H1 (cell line): ENCODE measurements around the gene ITGB7. TPM values are rescaled to one million over a fixed set of nuclear protein-coding genes. Genes with fewer than 3 reads are reported as not detected.

ENCODE experiments used
- ASH2L ChIP-seq: fragments of 200-600, 300-600 bp; sonication (generic); IDR thresholded peaks from one replicate; pipeline ENCODE4 v1.7.1; 2017; ENCODE audit warnings: low read length
- BCL11A ChIP-seq, 2 experiments: IDR thresholded peaks; one replicate each; pipeline ENCODE4 v1.6.1; 2011; ENCODE audit warnings: low read depth in 2 of 2, low read length in 2 of 2, mild to moderate bottlenecking in 2 of 2
- CBX5 ChIP-seq: fragments of 300-800, 300-1000 bp; sonication (generic); IDR thresholded peaks from 2 replicates; pipeline ENCODE4 v1.7.1; 2016; ENCODE audit warnings: antibody characterized with exemption, low read length, low read depth
- CBX8 ChIP-seq: fragments of 300-800, 300-1000 bp; sonication (generic); IDR thresholded peaks from 2 replicates; pipeline ENCODE4 v1.7.1; 2016; ENCODE audit warnings: low read depth, low read length, borderline replicate concordance
- CEBPB ChIP-seq: IDR thresholded peaks from 2 replicates; pipeline ENCODE4 v1.6.1; 2012; ENCODE audit warnings: low read depth, low read length
- CHD1 ChIP-seq: IDR thresholded peaks from 2 replicates; pipeline ENCODE4 v1.6.1; 2012; ENCODE audit warnings: low read depth, low read length, improper control_type of control experiment
- CHD2 ChIP-seq: IDR thresholded peaks from 2 replicates; pipeline ENCODE4 v1.6.1; 2012; ENCODE audit warnings: low read length, improper control_type of control experiment
- CREB1 ChIP-seq: IDR thresholded peaks from 2 replicates; pipeline ENCODE4 v1.6.1; 2012; ENCODE audit warnings: inconsistent platforms
- CTBP2 ChIP-seq: IDR thresholded peaks from 2 replicates; pipeline ENCODE4 v1.7.0; 2011; ENCODE audit warnings: borderline replicate concordance, mild to moderate bottlenecking, moderate library complexity, mixed read lengths, low read length; ENCODE audit not compliant: insufficient read depth, insufficient read length
- EP300 ChIP-seq, 2 experiments: IDR thresholded peaks; 1 replicate in 1 of 2; 2 replicates in 1 of 2; pipeline ENCODE4 v1.6.1; 2011 to 2012; ENCODE audit warnings: low read depth in 2 of 2, low read length in 2 of 2, mild to moderate bottlenecking in 2 of 2, borderline replicate concordance in 1 of 2, inconsistent platforms in 1 of 2, moderate library complexity in 1 of 2
- GTF2F1 ChIP-seq: IDR thresholded peaks from 2 replicates; pipeline ENCODE4 v1.6.1; 2012; ENCODE audit warnings: low read depth, low read length, improper control_type of control experiment, borderline replicate concordance
- HDAC6 ChIP-seq: IDR thresholded peaks from one replicate; pipeline ENCODE4 v1.7.1; 2012; ENCODE audit warnings: low read depth, mild to moderate bottlenecking, inconsistent platforms, low read length, moderate library complexity
- JUND ChIP-seq: IDR thresholded peaks from 2 replicates; pipeline ENCODE4 v1.6.1; 2011; ENCODE audit warnings: mild to moderate bottlenecking, improper control_type of control experiment, low read length
- NANOG ChIP-seq: IDR thresholded peaks from 2 replicates; pipeline ENCODE4 v1.6.1; 2011; ENCODE audit warnings: low read length, low read depth, mild to moderate bottlenecking, inconsistent platforms; ENCODE audit not compliant: insufficient read depth, poor library complexity, severe bottlenecking
- PHF8 ChIP-seq: fragments of 200-600 bp; sonication (generic); conservative IDR thresholded peaks from 2 replicates; pipeline ENCODE4 v1.7.1; 2012; ENCODE audit warnings: low read depth, mild to moderate bottlenecking, inconsistent platforms, low read length, moderate library complexity
- RFX5 ChIP-seq: IDR thresholded peaks from 2 replicates; pipeline ENCODE4 v1.6.1; 2011; ENCODE audit warnings: low read depth, low read length, improper control_type of control experiment, borderline replicate concordance
- RNF2 ChIP-seq: fragments of 200-900, 300-1000 bp; sonication (generic); IDR thresholded peaks from 2 replicates; pipeline ENCODE4 v1.7.1; 2016; ENCODE audit warnings: borderline replicate concordance, low read depth, mild to moderate bottlenecking, antibody characterized with exemption, low read length; ENCODE audit not compliant: poor library complexity, severe bottlenecking; ENCODE audit errors: missing control alignments
- SAP30 ChIP-seq: fragments of 300-600 bp; sonication (generic); IDR thresholded peaks from 2 replicates; pipeline ENCODE4 v1.7.1; 2012; ENCODE audit warnings: low read length, moderate library complexity, mild to moderate bottlenecking, inconsistent platforms; ENCODE audit not compliant: insufficient read depth, insufficient replicate concordance
- SIX5 ChIP-seq: IDR thresholded peaks from 2 replicates; pipeline ENCODE4 v1.6.1; 2011; ENCODE audit warnings: mild to moderate bottlenecking, low read depth, low read length
- SRF ChIP-seq: IDR thresholded peaks from 2 replicates; pipeline ENCODE4 v1.6.1; 2011; ENCODE audit warnings: mild to moderate bottlenecking, low read depth, low read length, moderate library complexity
- TAF1 ChIP-seq: IDR thresholded peaks from 2 replicates; pipeline ENCODE4 v1.6.1; 2011; ENCODE audit warnings: mild to moderate bottlenecking, low read depth, low read length
- TBP ChIP-seq: IDR thresholded peaks from 2 replicates; pipeline ENCODE4 v1.6.1; 2011; ENCODE audit warnings: low read depth, low read length, improper control_type of control experiment
- TCF12 ChIP-seq: IDR thresholded peaks from 2 replicates; pipeline ENCODE4 v1.6.1; 2011; ENCODE audit warnings: low read depth, mild to moderate bottlenecking, low read length
- TEAD4 ChIP-seq: IDR thresholded peaks from 2 replicates; pipeline ENCODE4 v1.6.1; 2012; ENCODE audit warnings: low read depth, low read length, inconsistent platforms, mixed read lengths
- polyA plus RNA-seq, 7 experiments: library from polyadenylated mRNA; depleted of rRNA in 3 of 7; stranded (reverse) in 5 of 7; unstranded in 2 of 7; fragments of >200 nt in 5 of 7; fragments of 200-250 nt in 2 of 7; gene quantifications; 1 replicate in 5 of 7; 2 replicates in 1 of 7; 4 replicates in 1 of 7; pipeline versions ENCODE4 v1.2.1 to v1.2.3, GENCODE V29; 2011 to 2013; ENCODE audit warnings: missing spikeins in 2 of 7, mixed read lengths in 2 of 7
- total RNA-seq: library from RNA; stranded (reverse); fragmentation: NEBNext Ultra II Directional; extraction: Animal tissue kit (Norgen Biotek cat#: 25700); gene quantifications from 2 replicates; pipeline ENCODE4 v1.2.1, GENCODE V29; 2021
- TF ChIP-seq, protein P1 (sequence below): IDR thresholded peaks from 2 replicates; pipeline ENCODE4 v1.6.1; 2012; ENCODE audit warnings: inconsistent platforms

The ITGB7 gene
- total and polyA plus RNA-seq, 2 of the 8 experiments (the other 6 are each of a cell fraction or from before 2014, with no cell fraction given), result 0.35 to 0.54 TPM

DNA sequence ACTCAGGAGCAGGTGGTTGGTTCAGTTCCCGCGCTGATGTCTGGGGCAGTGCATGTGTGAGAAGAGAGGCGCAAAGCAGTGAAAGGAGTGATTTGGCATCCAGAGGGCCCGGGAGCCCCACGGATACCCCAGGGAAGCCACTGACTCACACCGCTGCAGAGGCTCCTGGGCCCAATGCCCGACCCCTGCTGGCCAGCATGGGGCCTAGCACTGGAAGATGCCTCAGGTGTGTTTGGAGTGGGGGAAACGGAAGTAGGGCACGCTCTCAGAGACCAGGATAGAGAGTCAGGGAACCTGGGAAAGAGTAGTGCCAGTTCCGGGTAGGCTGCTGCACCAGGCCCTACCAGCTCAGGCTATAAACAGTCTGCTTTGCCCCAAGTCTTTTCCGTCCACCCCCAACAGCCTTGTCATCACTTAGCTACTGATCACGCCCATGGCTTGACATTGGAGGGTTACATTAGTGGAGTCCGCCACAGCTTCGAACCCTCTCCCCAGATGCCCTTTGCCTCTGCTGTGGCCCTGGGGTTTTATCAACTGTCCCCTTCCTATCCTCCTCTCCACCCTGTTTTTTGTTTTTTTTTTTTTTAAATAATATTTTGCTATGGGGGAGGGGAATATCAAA is 16.8 kb downstream of the ITGB7 start (continued):
- TF ChIP-seq, protein P1, sequence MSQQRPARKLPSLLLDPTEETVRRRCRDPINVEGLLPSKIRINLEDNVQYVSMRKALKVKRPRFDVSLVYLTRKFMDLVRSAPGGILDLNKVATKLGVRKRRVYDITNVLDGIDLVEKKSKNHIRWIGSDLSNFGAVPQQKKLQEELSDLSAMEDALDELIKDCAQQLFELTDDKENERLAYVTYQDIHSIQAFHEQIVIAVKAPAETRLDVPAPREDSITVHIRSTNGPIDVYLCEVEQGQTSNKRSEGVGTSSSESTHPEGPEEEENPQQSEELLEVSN, result 0 out of 2 replicates have a peak, but pooled peaks have one; percentile 20
- TF ChIP-seq BCL11A (IDR thresholded peaks at IDR 0.05; ENCODE audit: low read depth in 2 of 2, low read length in 2 of 2), result no peak
- no peak for TF ChIP-seq HDAC6
- no peak for TF ChIP-seq CHD2
- TF ChIP-seq CREB1, result no peak
- TF ChIP-seq SIX5, result no peak
- no peak for TF ChIP-seq TAF1
- TF ChIP-seq ASH2L, result no peak
- no peak for TF ChIP-seq CEBPB
- no peak for TF ChIP-seq CHD1
- no peak for TF ChIP-seq NANOG
- TF ChIP-seq SAP30, result no peak
- TF ChIP-seq RNF2, result no peak
- peak; percentile 74 for TF ChIP-seq JUND
- no peak for TF ChIP-seq PHF8
- TF ChIP-seq CTBP2, result no peak
- TF ChIP-seq TBP, result peak; percentile 70; the same call in 1 of the 2 replicates
- TF ChIP-seq RFX5, result no peak
- TF ChIP-seq CBX8, result no peak
- no peak for TF ChIP-seq CBX5
- TF ChIP-seq EP300 (IDR thresholded peaks at IDR 0.05; ENCODE audit: borderline replicate concordance in 1 of 2, low read depth in 2 of 2, low read length in 2 of 2), result no peak
- no peak for TF ChIP-seq SRF
- TF ChIP-seq TCF12, result no peak
- TF ChIP-seq GTF2F1, result no peak
- no peak for TF ChIP-seq TEAD4
